HL-60/S4 (cell line): ENCODE results near the gene IGFN1.
"Not testable (repeated sequence)": the region's sequence is repeated elsewhere in the genome, so short reads cannot be mapped to it uniquely, and the experiment has no call there.

ENCODE experiments used
- in situ Hi-C: fragments of 300-500 bp; cut with MboI; formaldehyde crosslinking; loops from 2 replicates; pipeline ENCODE4 v1.14.3; 2022; ENCODE audit warnings: low sequenced_read_pairs

The IGFN1 gene

GRCh38 chr1:201163036-201163435 is 27.6 kb upstream of the IGFN1 start:
- in situ Hi-C loops: not testable (repeated sequence)

DNA sequence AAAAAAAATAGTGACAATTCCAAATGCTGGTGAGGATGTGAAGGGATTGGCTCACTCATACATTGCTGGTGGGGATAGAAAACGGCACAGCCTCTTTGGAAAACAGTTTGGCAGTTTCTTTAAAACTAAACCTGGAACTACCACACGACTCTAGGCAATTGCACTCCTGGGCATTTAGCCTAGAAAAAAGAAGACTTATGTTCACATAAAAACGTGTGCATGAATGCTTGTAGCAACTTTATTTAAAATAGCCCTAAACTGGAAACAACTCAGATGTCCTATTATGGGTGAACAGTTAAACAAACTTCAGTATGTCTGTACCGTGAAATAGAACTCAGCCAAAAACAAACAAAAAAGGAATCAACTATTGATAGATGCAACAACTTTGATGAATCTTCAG is 26.9 kb upstream of the IGFN1 start:
- in situ Hi-C loops: no loop called here

DNA sequence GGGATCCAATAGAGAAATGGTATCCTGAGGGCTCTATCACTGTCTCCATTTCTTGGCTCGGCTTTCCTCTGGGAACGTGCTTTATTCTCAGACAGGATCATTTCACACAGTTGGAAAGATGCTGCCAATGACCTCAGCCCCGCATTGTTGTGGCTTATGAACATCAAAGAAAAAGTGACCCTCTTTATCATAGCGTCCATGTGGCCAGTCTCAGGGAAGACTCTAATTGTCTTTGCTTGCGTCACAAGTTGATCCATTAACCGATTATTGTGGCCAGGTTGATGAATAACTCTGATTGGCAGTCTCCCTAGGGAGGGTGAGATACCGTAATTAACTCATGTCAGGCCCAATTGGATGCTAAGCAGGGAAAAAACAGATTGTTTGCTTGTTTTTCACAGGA is 26.0 kb upstream of the IGFN1 start:
- in situ Hi-C loops: no loop called here

DNA sequence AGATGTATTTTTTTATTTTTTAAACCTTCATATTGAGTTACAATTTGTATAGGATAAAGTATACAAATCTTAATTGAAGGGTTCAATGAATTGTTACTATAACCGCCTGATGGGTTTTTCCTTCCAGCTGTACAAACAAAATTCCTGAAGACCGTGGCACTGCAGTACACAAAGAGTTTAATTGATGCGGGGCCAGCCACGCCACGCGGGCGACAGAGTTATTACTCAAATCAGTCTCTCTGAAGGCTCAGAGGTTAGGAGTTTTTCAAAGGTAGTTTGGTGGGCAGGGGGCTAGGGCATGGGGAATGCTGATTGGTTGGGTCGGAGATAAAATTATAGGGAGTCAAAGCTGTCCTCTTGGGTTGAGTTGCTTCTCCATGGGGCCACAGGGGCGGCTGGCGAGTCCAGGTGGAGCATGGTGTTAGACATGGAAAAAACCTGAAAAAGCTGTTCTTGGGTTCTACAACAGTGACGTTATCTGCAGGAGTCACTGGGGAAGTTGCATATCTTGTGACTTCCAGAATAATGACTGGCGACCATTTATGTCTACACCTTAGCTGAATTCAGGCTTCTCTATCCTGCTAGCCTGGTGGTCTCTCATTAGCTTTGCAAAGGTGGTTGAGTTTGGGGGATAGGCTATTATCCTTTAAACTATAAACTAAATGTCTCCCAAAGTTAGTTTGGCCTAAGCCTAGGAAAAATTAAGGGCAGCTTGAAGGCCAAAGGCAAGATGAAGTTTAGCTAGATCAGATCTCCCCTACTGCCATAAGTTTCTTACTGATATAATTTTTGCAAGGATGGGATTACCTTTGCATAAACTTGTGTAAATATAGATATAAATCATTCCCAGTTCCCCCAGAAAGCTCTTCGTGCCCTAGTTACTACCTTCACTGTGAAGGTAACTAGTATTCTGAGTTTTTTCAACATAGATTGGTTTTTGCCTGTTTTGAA is 23.3 kb upstream of the IGFN1 start:
- in situ Hi-C loops: no loop called here

DNA sequence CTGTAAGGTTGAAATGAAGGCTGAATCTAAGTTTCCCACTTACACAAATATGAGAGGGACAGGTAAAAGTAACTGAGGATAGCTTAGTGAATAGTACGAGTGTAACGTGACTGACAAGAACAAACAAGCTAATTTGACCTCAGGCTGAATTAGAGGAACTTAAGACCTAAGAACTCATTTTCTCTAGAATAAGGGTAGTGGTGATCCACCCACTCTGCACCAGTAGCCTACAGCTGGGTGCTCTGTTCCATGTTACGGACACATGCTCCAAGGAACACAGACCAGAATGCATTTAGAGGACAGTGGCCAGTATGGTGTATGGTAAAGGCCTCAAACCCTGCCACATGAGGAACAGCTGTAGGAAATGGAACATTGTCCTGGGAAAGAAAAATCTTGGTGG is 21.4 kb upstream of the IGFN1 start:
- in situ Hi-C loops: no loop called here

DNA sequence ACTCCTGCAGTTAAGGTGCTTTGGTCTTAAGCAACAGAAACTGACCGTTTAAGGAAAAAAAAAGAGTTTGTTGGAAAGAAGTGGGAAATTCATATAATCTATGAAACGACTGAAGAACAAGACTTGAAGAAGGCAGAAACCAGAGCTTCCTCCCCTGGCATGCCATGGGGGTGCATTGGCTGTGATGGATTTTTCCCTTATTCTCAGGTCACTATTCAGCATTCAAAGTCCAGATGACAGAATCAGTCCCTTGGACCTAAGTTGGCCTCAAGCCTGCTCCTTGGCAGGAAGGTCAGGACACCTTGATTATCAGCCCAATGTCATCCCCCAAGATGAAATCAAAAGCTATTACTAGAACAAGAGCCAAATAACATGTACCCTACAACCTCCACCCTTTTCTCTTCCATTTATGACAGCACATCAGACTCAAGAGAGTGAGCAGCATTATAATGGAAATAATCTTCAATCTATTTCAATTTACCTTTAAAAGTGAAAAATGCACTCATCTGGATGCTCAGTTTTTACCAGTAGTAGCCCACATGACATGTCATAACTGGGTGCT is 20.6 kb upstream of the IGFN1 start:
- in situ Hi-C loops: no loop called here

- in situ Hi-C loops: no loop called here
Observed at GRCh38 chr1:201170533-201171062, 20.0 kb upstream of the IGFN1 start.

- in situ Hi-C loops: no loop called here
Observed at GRCh38 chr1:201171063-201172036, 19.3 kb upstream of the IGFN1 start.

- in situ Hi-C loops: no loop called here
Observed at GRCh38 chr1:201172326-201172725, 18.3 kb upstream of the IGFN1 start.

DNA sequence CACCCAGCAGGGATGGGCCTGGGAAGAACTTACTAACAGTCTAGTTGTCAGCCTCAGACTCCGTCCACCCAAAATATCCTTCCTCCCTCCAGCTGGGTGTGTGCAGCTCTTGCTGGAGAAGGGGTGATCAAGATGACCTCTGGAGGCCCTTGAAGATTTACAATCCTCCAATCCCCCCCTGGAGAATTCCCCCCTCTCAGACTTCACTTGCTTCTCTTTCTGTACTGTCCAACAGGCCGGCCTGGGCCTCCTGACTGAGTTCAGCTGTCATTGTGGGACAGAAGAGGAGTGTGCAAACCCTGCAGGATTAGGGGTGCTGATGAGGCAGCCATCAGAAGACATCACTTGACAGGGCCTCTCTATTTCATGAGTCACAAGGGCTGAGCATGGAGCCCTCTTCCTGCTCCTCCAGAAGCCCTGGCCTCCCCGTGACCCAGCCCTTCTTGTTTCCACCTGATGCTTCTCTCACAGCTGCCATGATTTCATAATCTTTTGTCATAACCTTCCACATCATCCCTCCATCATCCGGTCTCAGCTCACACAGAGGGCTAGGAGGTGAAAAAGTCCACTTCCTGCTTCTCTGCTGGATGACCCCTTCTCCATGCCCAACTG is 17.5 kb upstream of the IGFN1 start:
- in situ Hi-C loops: no loop called here

- in situ Hi-C loops: no loop called here
Observed at GRCh38 chr1:201173736-201174135, 16.9 kb upstream of the IGFN1 start.

GRCh38 chr1:201175820-201176500 is 14.7 kb upstream of the IGFN1 start:
- in situ Hi-C loops: no loop called here

DNA sequence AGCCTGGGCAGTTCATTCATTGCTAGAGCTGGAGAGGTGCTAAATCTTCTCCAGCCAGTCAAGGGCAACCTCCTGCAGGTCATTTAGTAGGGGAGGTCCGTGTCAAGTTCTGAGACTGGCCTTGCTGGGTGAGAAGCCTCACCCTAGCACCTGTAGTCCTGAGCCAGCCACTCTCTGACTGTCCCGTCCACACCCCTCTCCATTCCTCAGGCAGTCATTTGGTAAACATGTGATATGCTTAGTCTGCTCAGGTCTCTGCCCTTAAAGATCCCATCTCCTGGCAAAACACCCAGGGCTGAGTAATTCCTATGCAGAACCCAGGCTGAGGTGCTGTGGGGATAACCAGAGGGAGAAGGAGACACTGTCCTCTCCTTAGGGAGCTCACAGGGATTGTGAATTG is 13.7 kb upstream of the IGFN1 start:
- in situ Hi-C loops: no loop called here

DNA sequence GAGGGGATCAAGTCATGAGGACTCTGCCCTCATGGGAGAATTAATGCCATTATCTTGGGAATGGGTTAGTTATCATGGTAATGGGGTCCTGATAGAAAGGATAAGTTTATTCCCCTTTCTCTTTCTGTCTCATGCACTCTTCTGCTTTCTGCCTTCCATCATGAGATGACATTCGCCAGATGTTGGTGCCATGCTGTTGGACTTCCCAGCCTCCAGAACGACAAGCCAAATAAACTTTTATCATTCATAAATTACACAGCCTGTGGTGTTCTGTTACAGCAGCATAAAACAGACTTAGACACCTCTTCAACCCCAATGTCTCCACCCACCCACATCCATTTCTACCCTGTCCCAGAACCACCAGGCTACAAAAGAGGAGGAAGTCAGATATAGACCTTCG is 11.9 kb upstream of the IGFN1 start:
- in situ Hi-C loops: no loop called here

- in situ Hi-C loops: no loop called here
Observed at GRCh38 chr1:201180141-201180540, 10.5 kb upstream of the IGFN1 start.

GRCh38 chr1:201180901-201181300 is 9.7 kb upstream of the IGFN1 start:
- in situ Hi-C loops: no loop called here

DNA sequence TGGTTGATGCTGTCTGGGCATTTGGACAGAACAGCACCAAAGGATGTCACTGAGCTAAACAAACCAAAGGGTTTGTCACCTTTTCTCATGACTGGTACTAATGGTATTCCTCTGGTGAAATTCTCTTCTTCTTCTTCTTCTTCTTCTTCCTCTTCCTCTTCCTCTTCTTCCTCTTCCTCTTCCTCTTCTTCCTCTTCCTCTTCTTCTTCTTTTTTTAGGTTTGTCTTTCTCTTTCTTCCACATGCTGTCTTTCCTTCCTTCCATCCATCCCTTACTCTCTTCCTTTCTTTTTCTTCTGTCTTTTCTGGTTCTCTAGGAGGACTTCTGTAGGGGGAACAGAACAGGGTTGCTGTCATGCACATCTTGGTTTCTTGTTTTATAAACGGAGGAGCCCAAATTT is 9.3 kb upstream of the IGFN1 start:
- in situ Hi-C loops: no loop called here

- in situ Hi-C loops: no loop called here
Observed at GRCh38 chr1:201181726-201182125, 8.9 kb upstream of the IGFN1 start.

DNA sequence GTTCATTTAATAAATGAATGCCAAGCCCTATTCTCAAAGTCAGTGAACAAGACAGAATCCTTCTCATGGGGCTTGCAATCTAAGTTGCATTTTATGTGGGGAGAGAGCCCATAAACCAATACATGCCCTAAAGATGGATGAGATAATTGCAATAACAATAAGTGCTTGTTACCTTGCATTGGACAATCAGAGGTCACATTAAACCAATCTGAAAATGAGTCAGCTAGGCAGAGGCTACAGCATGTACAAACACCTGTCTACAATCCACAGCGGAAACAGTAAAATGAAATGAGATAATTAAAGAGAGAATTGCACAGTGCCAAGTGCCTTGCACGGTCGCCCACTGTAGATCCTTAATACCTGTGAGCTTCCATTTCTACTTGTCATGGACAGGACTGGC is 7.4 kb upstream of the IGFN1 start:
- in situ Hi-C loops: no loop called here

GRCh38 chr1:201183753-201184152 is 6.9 kb upstream of the IGFN1 start:
- in situ Hi-C loops: no loop called here
